H1 (cell line): ENCODE data around the gene ECD. TPM values are rescaled to one million over a fixed set of nuclear protein-coding genes. Genes with fewer than 3 reads are reported as not detected.

ENCODE experiments used
- CTCF ChIA-PET: fragments of 300-600 bp; sonication (Branson Sonifier 250); formaldehyde crosslinking; loops from one replicate; lab custom pipeline; 2021; ENCODE audit not compliant: partially characterized antibody; lab: Charles Lee
- POLR2A ChIA-PET: fragments of 300-600 bp; sonication (Branson Sonifier 250); formaldehyde crosslinking; loops from one replicate; lab custom pipeline; 2021; ENCODE audit warnings: inconsistent platforms; ENCODE audit not compliant: partially characterized antibody; lab: Charles Lee
- DNase-seq, 2 experiments: peaks; one replicate each; pipeline versions ENCODE4 v3.0.0 to v3.0.0-alpha.2; 2010 to 2022; ENCODE audit warnings: low spot score in 2 of 2, low read depth in 1 of 2, mixed read lengths in 1 of 2
- FAIRE-seq: peaks from 2 replicates; lab custom pipeline; 2011; peaks lifted over from hg19 to GRCh38; lab: Jason Lieb, UNC
- H2AFZ ChIP-seq: 2 replicates; pipeline ENCODE4 v1.8.1; 2012; ENCODE audit warnings: low read length, inconsistent platforms
- H2AK5ac ChIP-seq: 2 replicates; pipeline ENCODE4 v1.6.1; 2013; ENCODE audit warnings: low read depth, low read length
- H2BK120ac ChIP-seq: replicated peaks from 2 replicates; pipeline ENCODE3; 2013; ENCODE audit warnings: low read depth, low read length, inconsistent platforms
- H2BK12ac ChIP-seq: 2 replicates; pipeline ENCODE4 v1.6.1; 2013; ENCODE audit warnings: low read depth, low read length
- H2BK15ac ChIP-seq: 2 replicates; pipeline ENCODE4 v1.6.1; 2013; ENCODE audit warnings: low read length
- H2BK20ac ChIP-seq: 2 replicates; pipeline ENCODE4 v1.6.1; 2013; ENCODE audit warnings: low read length
- H2BK5ac ChIP-seq: 2 replicates; pipeline ENCODE4 v1.6.1; 2013; ENCODE audit warnings: low read depth, low read length
- H3K14ac ChIP-seq: 2 replicates; pipeline ENCODE4 v1.6.1; 2013; ENCODE audit warnings: inconsistent platforms; ENCODE audit not compliant: insufficient read length
- H3K18ac ChIP-seq: 2 replicates; pipeline ENCODE4 v1.6.1; 2013; ENCODE audit warnings: low read length; ENCODE audit errors: extremely low read depth
- H3K23ac ChIP-seq: 2 replicates; pipeline ENCODE4 v1.6.1; 2013; ENCODE audit warnings: inconsistent platforms; ENCODE audit not compliant: insufficient read length
- H3K23me2 ChIP-seq: 2 replicates; pipeline ENCODE4 v1.6.1; 2013; ENCODE audit warnings: low read depth, low read length
- H3K27ac ChIP-seq: 2 replicates; pipeline ENCODE4 v1.6.1; 2011; ENCODE audit warnings: low read depth, low read length, inconsistent platforms
- H3K27me3 ChIP-seq, 4 experiments: replicated peaks in 1 of 4; 1 replicate in 1 of 4; 2 replicates in 3 of 4; pipeline versions ENCODE4 v1.6.1 to v1.8.1; 2011 to 2013; ENCODE audit warnings: low read length in 3 of 4, mild to moderate bottlenecking in 3 of 4, inconsistent platforms in 2 of 4, mixed read lengths in 2 of 4, moderate library complexity in 1 of 4; ENCODE audit not compliant: control insufficient read depth in 3 of 4, insufficient read depth in 3 of 4; ENCODE audit errors: extremely low read depth in 1 of 4
- H3K36me3 ChIP-seq, 4 experiments: 2 replicates each; pipeline versions ENCODE4 v1.6.1 to v1.8.1; 2011 to 2013; ENCODE audit warnings: mild to moderate bottlenecking in 4 of 4, low read length in 3 of 4, moderate library complexity in 2 of 4, control low read depth in 1 of 4, inconsistent platforms in 1 of 4; ENCODE audit not compliant: insufficient read depth in 4 of 4, control insufficient read depth in 2 of 4
- H3K4ac ChIP-seq: replicated peaks from 2 replicates; pipeline ENCODE3; 2013; ENCODE audit warnings: low read length, low read depth, mixed read lengths, inconsistent platforms; ENCODE audit not compliant: insufficient read length
- H3K4me1 ChIP-seq, 4 experiments: replicated peaks in 1 of 4; 1 replicate in 1 of 4; 2 replicates in 3 of 4; pipeline versions ENCODE4 v1.6.1 to v1.8.1; 2011 to 2013; ENCODE audit warnings: low read length in 3 of 4, inconsistent platforms in 2 of 4, mixed read lengths in 1 of 4; ENCODE audit not compliant: insufficient read depth in 4 of 4, control insufficient read depth in 3 of 4
- H3K4me2 ChIP-seq, 2 experiments: 2 replicates each; pipeline versions ENCODE4 v1.6.1 to v1.8.1; 2011 to 2013; ENCODE audit warnings: low read depth in 2 of 2, low read length in 2 of 2, control low read depth in 1 of 2, inconsistent platforms in 1 of 2, mild to moderate bottlenecking in 1 of 2; ENCODE audit not compliant: insufficient read depth in 1 of 2
- H3K4me3 ChIP-seq, 4 experiments: fragments of 200-600, 300-600 bp in 1 of 4; sonication (generic), shearing (Covaris generic), sonication (Bioruptor Twin) in 1 of 4; 2 replicates each; pipeline versions ENCODE4 v1.5.1 to v1.8.1; 2011 to 2016; ENCODE audit warnings: low read length in 4 of 4, low read depth in 3 of 4, control low read depth in 2 of 4, inconsistent platforms in 2 of 4, mild to moderate bottlenecking in 2 of 4, mixed read lengths in 1 of 4, moderate library complexity in 1 of 4; ENCODE audit not compliant: insufficient read depth in 2 of 4; ENCODE audit errors: extremely low read depth in 1 of 4
- H3K56ac ChIP-seq: replicated peaks from 2 replicates; pipeline ENCODE3; 2013; ENCODE audit warnings: low read depth, mild to moderate bottlenecking, mixed read lengths, low read length, inconsistent platforms; ENCODE audit not compliant: insufficient read length
- H3K79me1 ChIP-seq: 2 replicates; pipeline ENCODE4 v1.6.1; 2013; ENCODE audit warnings: low read depth, low read length, control low read depth
- H3K79me2 ChIP-seq, 2 experiments: 2 replicates each; pipeline versions ENCODE4 v1.6.1 to v1.8.1; 2012 to 2013; ENCODE audit warnings: low read length in 2 of 2, mild to moderate bottlenecking in 2 of 2, inconsistent platforms in 1 of 2; ENCODE audit not compliant: insufficient read depth in 2 of 2, control insufficient read depth in 1 of 2
- H3K9ac ChIP-seq, 4 experiments: replicated peaks in 1 of 4; 1 replicate in 1 of 4; 2 replicates in 3 of 4; pipeline versions ENCODE4 v1.6.1 to v1.8.1; 2011 to 2013; ENCODE audit warnings: low read depth in 3 of 4, low read length in 3 of 4, control low read depth in 2 of 4, mild to moderate bottlenecking in 2 of 4, moderate library complexity in 2 of 4, inconsistent platforms in 1 of 4; ENCODE audit errors: extremely low read depth in 1 of 4
- H3K9me3 ChIP-seq, 2 experiments: 2 replicates each; pipeline versions ENCODE4 v1.6.1 to v1.8.1; 2012 to 2013; ENCODE audit warnings: mild to moderate bottlenecking in 2 of 2, moderate library complexity in 2 of 2, control low read depth in 1 of 2, inconsistent platforms in 1 of 2, low read depth in 1 of 2, low read length in 1 of 2, mixed read lengths in 1 of 2; ENCODE audit not compliant: insufficient read depth in 2 of 2
- H4K20me1 ChIP-seq, 2 experiments: replicated peaks in 1 of 2; 2 replicates each; pipeline versions ENCODE3 to v1.8.1; 2011 to 2013; ENCODE audit warnings: inconsistent platforms in 2 of 2, low read length in 2 of 2, mild to moderate bottlenecking in 1 of 2; ENCODE audit not compliant: insufficient read depth in 2 of 2, control insufficient read depth in 1 of 2
- H4K5ac ChIP-seq: 2 replicates; pipeline ENCODE4 v1.6.1; 2013; ENCODE audit warnings: low read length, low read depth, mixed read lengths, inconsistent platforms; ENCODE audit not compliant: insufficient read length
- H4K8ac ChIP-seq: 2 replicates; pipeline ENCODE4 v1.8.0; 2013; ENCODE audit warnings: mild to moderate bottlenecking, moderate library complexity, low read length, inconsistent platforms; ENCODE audit not compliant: insufficient read depth; ENCODE audit errors: extremely low read depth
- H4K91ac ChIP-seq: replicated peaks from 2 replicates; pipeline ENCODE3; 2013; ENCODE audit warnings: low read length, mixed read lengths, inconsistent platforms; ENCODE audit not compliant: insufficient read length
- BRCA1 ChIP-seq: IDR thresholded peaks from 2 replicates; pipeline ENCODE4 v1.6.1; 2012; ENCODE audit warnings: low read depth, low read length, improper control_type of control experiment
- CHD1 ChIP-seq: IDR thresholded peaks from 2 replicates; pipeline ENCODE4 v1.6.1; 2012; ENCODE audit warnings: low read depth, low read length, improper control_type of control experiment
- E2F6 ChIP-seq: IDR thresholded peaks from 2 replicates; pipeline ENCODE4 v1.6.1; 2012; ENCODE audit warnings: inconsistent platforms
- EZH2 ChIP-seq: fragments of 200-600 bp; sonication (generic); IDR thresholded peaks from 2 replicates; pipeline ENCODE4 v1.7.1; 2012; ENCODE audit warnings: low read depth, mild to moderate bottlenecking, moderate library complexity, low read length, inconsistent platforms; ENCODE audit not compliant: severe bottlenecking
- FOSL1 ChIP-seq: IDR thresholded peaks from 2 replicates; pipeline ENCODE4 v1.6.1; 2011; ENCODE audit warnings: mild to moderate bottlenecking, low read depth, low read length, moderate library complexity; ENCODE audit not compliant: insufficient read depth
- KDM5A ChIP-seq: fragments of 200-600 bp; IDR thresholded peaks from 2 replicates; pipeline ENCODE4 v1.7.1; 2012; ENCODE audit warnings: mild to moderate bottlenecking, low read length, inconsistent platforms, mixed read lengths
- MAFK ChIP-seq: IDR thresholded peaks from 2 replicates; pipeline ENCODE4 v1.6.1; 2012; ENCODE audit warnings: low read depth, mild to moderate bottlenecking, improper control_type of control experiment, low read length
- NANOG ChIP-seq: IDR thresholded peaks from 2 replicates; pipeline ENCODE4 v1.6.1; 2011; ENCODE audit warnings: low read length, low read depth, mild to moderate bottlenecking, inconsistent platforms; ENCODE audit not compliant: insufficient read depth, poor library complexity, severe bottlenecking
- RFX5 ChIP-seq: IDR thresholded peaks from 2 replicates; pipeline ENCODE4 v1.6.1; 2011; ENCODE audit warnings: low read depth, low read length, improper control_type of control experiment, borderline replicate concordance
- SIN3A ChIP-seq, 2 experiments: IDR thresholded peaks in 1 of 2; conservative IDR thresholded peaks in 1 of 2; 2 replicates each; pipeline ENCODE4 v1.6.1; 2011 to 2012; ENCODE audit warnings: low read length in 2 of 2, improper control_type of control experiment in 1 of 2, low read depth in 1 of 2, mild to moderate bottlenecking in 1 of 2
- SP4 ChIP-seq: IDR thresholded peaks from 2 replicates; pipeline ENCODE4 v1.6.1; 2012; ENCODE audit warnings: low read length, inconsistent platforms
- SRF ChIP-seq: IDR thresholded peaks from 2 replicates; pipeline ENCODE4 v1.6.1; 2011; ENCODE audit warnings: mild to moderate bottlenecking, low read depth, low read length, moderate library complexity
- SUZ12 ChIP-seq: fragments of 200-600 bp; sonication (generic); IDR thresholded peaks from 2 replicates; pipeline ENCODE4 v1.6.1; 2012; ENCODE audit warnings: mild to moderate bottlenecking, inconsistent platforms, low read length, moderate library complexity, mixed read lengths
- WGBS, 2 experiments: shearing (Covaris generic) in 1 of 2; methylation state at CpG; one replicate each; pipeline versions ENCODE4 v1.1.6 to v1.1.7; 2013 to 2015; ENCODE audit warnings: low lambda C conversion rate in 2 of 2, mixed read lengths in 2 of 2, inconsistent platforms in 1 of 2, low coverage in 1 of 2, missing lambda C conversion rate in 1 of 2; ENCODE audit not compliant: insufficient replicate concordance in 2 of 2, insufficient coverage in 1 of 2, insufficient read length in 1 of 2; ENCODE audit errors: extremely low coverage in 1 of 2, missing lambda C conversion rate in 1 of 2; 5-methylcytosine and 5-hydroxymethylcytosine counted together
- polyA plus RNA-seq, 7 experiments: library from polyadenylated mRNA; depleted of rRNA in 3 of 7; stranded (reverse) in 5 of 7; unstranded in 2 of 7; fragments of >200 nt in 5 of 7; fragments of 200-250 nt in 2 of 7; gene quantifications; 1 replicate in 5 of 7; 2 replicates in 1 of 7; 4 replicates in 1 of 7; pipeline versions ENCODE4 v1.2.1 to v1.2.3, GENCODE V29; 2011 to 2013; ENCODE audit warnings: missing spikeins in 2 of 7, mixed read lengths in 2 of 7
- total RNA-seq: library from RNA; stranded (reverse); fragmentation: NEBNext Ultra II Directional; extraction: Animal tissue kit (Norgen Biotek cat#: 25700); gene quantifications from 2 replicates; pipeline ENCODE4 v1.2.1, GENCODE V29; 2021

The ECD gene
- total and polyA plus RNA-seq, 2 of the 8 experiments (the other 6 are each of a cell fraction or from before 2014, with no cell fraction given): 27.1 to 38.0 TPM

GRCh38 chr10:73166972-73167371 is 836 bp downstream of the ECD start:
- Histone ChIP-seq H2AK5ac (no peak overlapping the region), H2BK5ac (no peak overlapping the region), H3K18ac (no peak overlapping the region), H4K91ac (no peak overlapping the region), H3K4me1 (no peaks in the 10 kb centered on the region; a peak in 2 of 7 replicates), H4K5ac (no peak overlapping the region), H3K56ac (no peak overlapping the region), H3K27me3 (no peaks in the 10 kb centered on the region), H2AFZ (no peak overlapping the region), H2BK12ac (no peak overlapping the region), H3K4me2 (peak overlapping the region; percentile 70 to 77), H3K27ac (no peak overlapping the region), H3K4ac (no peak overlapping the region), H3K9me3 (no peaks in the 10 kb centered on the region; a peak in 1 of 4 replicates), H3K4me3 (peak overlapping the region; percentile 21 to 99 (median 90)), H3K14ac (no peak overlapping the region), H3K9ac (no peak overlapping the region), H3K36me3 (peaks cover 2 to 16% (median 14%) of the 10 kb centered on the region in 4 experiments; a peak in 7 of 8 replicates), H2BK120ac (no peak overlapping the region), H3K79me2 (peaks cover 9 to 57% of the 10 kb centered on the region in 2 experiments), H3K23me2 (no peaks in the 10 kb centered on the region; the same call in 1 of the 2 replicates), H3K79me1 (peaks cover 5% of the 10 kb centered on the region; the same call in 1 of the 2 replicates), H4K20me1 (peaks cover 0 to 7% of the 10 kb centered on the region in 2 experiments), H3K23ac (no peak overlapping the region), H2BK15ac (no peak overlapping the region), H4K8ac (no peak overlapping the region), H2BK20ac (no peak overlapping the region)
- FAIRE-seq: no peak
- 87% methylated on average over 2 of the region's 2 CpGs; no CpG with 5 or more reads in 1 of the 2 experiments for WGBS, 2 experiments
- ChIA-PET POLR2A (interaction anchor here (1.0 to 2.3 kb wide), 5 partner anchors 9 to 80 kb away, joined by 3 to 10 read pairs (median 4); partner anchors contain the start of genes DNAJC9, NUDT13 and P4HA1), CTCF (interaction anchor here (1.2 kb wide), 1 partner anchor 9 kb away, joined by 4 read pairs; no protein-coding TSS in a partner anchor)
- no peak for DNase-seq
- TF ChIP-seq SP4 (no peak), SRF (no peak), NANOG (no peak), E2F6 (no peak), KDM5A (no peak), EZH2 (no peak), RFX5 (no peak), SUZ12 (no peak), CHD1 (no peak), BRCA1 (no peak), FOSL1 (no peak), SIN3A (conservative IDR thresholded peaks at IDR 0.05 in 1 of 2, IDR thresholded peaks at IDR 0.05 in 1 of 2; ENCODE audit: low read depth in 1 of 2, low read length in 2 of 2) (no peak), MAFK (no peak)
